IPS-NIHi7 (cell line): ENCODE data around the gene AUH.
"Not testable (repeated sequence)": the region's sequence is repeated elsewhere in the genome, so short reads cannot be mapped to it uniquely, and the experiment has no call there.

Source experiments
- DNase-seq: peaks from one replicate; pipeline ENCODE4 v3.0.0; 2012; ENCODE audit warnings: mixed read lengths; ENCODE audit errors: extremely low spot score

AUH gene

GRCh38 chr9:91208419-91208745 is 153.3 kb downstream of the AUH start:
- DNase-seq, result no peak

- DNase-seq, result no peak
These were observed 153.8 kb downstream of the AUH start for GRCh38 chr9:91207729-91208418.

GRCh38 chr9:91207397-91207728 is 154.4 kb downstream of the AUH start:
- DNase-seq, result no peak

DNA sequence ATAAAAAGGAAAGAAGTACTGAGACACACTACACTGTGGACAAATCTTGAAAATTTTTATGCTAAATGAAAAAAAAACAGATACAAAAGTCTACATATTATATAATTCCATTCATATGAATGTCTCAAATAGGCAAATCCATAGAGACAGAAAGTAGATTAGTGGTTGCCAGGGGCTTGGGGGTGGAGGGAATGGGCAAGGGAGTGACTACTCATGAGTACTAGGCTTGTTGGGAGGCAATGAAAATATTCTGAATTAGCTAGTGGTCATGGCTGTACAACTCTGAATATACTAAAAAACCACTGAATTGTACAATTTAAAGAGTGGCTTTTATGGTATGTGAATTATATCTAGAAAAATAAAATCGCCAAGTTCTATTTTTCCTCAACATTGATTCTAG is 154.9 kb downstream of the AUH start:
- DNase-seq, result no peak

- DNase-seq, result no peak
These were observed 158.9 kb downstream of the AUH start for GRCh38 chr9:91202736-91203283.

- DNase-seq, result no peak
These were observed 160.9 kb downstream of the AUH start for GRCh38 chr9:91200692-91201336.

- DNase-seq, result no peak
These were observed 161.8 kb downstream of the AUH start for GRCh38 chr9:91199739-91200497.

GRCh38 chr9:91198881-91199280 is 162.8 kb downstream of the AUH start:
- not testable (repeated sequence) for DNase-seq

- DNase-seq, result no peak
These were observed 163.3 kb downstream of the AUH start for GRCh38 chr9:91198405-91198804.

GRCh38 chr9:91197232-91198181 is 164.2 kb downstream of the AUH start:
- DNase-seq, result no peak

DNA sequence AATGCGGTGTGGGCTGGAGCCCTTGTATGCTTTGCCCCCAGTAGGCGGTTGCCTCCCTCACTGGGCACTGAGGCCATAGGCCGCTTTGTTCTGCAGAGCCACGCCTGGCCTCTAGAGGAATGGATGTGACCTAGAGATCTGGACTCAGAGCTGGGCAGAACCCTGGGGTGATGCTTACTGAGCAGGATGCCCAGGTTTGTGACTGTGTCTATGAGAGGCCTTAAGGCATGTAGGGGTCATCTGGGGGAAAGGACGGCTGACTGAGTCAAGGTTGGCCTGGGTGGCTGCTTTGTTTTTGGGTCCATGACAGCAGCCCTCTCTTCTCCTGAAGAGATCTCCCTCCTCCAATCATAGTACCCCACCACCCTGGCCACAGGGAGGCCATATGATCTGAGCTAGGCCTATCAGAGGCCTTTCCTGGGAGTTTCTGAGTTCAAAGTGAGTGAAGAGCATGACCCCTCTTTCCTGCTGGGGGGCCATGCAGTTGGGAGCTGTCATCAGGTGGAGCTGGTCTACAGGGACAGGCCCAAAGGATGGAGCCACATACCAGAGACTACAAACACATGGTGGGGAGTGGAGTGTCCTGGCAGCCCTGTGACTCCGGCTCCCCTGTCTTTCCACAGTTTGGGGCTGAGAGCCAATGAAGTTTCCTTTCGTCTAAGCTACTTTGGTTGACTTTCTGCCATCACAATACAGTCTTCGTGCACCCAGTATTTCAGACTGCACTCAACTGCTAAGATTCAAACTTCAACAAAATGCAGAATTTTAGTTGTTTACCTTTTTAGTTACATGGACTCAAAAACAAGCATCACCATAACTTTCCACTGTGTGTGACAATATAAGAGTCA is 165.4 kb downstream of the AUH start:
- DNase-seq, result no peak

GRCh38 chr9:91195372-91196012 is 166.2 kb downstream of the AUH start:
- no peak for DNase-seq

GRCh38 chr9:91193658-91194391 is 167.9 kb downstream of the AUH start:
- peak; percentile 81 for DNase-seq

DNA sequence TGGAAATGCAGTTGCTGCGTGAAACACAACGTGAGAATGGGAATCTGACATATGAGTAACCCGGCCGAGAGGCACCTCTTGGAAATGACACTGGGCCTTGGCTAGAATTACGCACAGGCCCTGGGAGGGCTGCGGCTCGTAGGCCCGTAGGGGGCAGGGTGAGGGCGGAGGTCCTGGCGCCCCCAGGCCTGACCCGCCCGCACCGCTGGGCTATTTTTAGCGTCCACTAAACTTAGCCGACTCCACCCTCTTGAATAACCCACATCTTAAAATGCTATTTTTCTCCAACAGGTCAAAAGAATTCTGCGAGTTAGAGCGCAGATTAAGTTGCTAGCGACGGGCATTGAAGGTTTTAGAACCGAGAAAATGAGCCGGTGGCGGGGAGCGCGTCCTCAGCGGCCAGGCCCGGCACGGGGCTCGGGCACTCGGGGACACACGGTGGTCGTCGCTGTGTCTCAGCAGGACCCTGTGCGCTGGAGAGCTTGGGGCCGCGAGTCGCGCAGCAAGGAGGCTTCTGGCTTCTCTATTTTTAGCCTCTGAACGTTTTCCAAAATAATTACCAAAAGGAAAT is 168.5 kb downstream of the AUH start:
- DNase-seq, result peak; percentile 82

GRCh38 chr9:91192381-91193086 is 169.2 kb downstream of the AUH start:
- DNase-seq, result no peak

DNA sequence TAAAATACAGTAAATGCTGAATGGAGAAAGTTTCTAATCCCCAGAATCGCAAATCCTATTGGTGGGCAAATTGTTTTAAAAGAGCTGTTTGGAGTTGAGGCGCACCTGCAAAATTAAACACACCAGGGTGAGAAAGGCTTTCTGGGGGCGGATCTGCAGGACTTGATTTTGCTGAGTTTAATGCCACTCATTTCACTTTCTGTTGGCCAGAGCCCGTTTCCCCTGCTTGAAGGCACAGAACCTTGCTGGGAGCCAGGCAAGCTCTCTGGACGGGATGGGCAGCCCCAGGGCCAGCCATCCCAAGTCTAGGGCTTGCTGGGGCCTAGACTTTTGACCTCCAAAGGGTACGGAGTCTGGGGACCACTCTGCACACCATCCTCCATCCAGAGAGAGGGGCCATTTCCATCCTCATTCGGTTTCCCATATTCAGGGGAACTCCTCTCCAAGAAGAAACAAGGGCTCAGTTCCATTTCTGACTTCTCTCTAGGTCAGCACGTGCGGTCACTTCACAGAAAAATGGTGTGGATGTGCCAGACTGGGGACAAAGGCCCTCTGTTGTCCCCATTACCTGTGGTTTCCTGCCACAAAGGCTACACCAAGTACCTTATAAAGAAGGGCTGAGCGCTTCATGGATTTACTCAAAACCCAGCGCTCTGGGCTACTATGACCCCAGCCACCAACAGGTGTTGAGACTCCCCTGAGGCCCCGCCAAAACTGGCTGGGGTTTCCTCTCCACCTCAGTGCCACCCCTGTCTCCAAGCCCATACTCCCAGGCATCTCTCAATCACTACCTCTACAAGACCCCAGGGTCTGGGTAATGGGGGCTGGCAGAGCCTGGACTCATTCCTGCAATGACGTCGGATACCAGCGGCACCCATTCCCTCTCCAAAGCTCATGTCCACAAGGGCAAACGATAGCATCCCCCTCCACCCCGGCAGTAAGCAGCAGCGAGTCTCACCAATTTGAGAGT is 170.0 kb downstream of the AUH start:
- DNase-seq, result no peak

- no peak for DNase-seq
These were observed 171.7 kb downstream of the AUH start for GRCh38 chr9:91190062-91190461.
